HEK293 (cell line): ENCODE measurements around the gene CRACR2A.

Experiments used
- CTCF ChIP-seq: fragments of 450-650 bp; formaldehyde crosslinking; IDR thresholded peaks from 2 replicates; pipeline ENCODE4 v1.5.1; 2016; ENCODE audit warnings: missing biosample characterization, missing genetic modification characterization
- KLF17 ChIP-seq: fragments of 450-650 bp; formaldehyde crosslinking; IDR thresholded peaks from 2 replicates; pipeline ENCODE4 v1.5.1; 2016; ENCODE audit warnings: missing biosample characterization, missing genetic modification characterization
- PRDM2 ChIP-seq: fragments of 450-650 bp; formaldehyde crosslinking; IDR thresholded peaks from 2 replicates; pipeline ENCODE4 v1.5.1; 2016; ENCODE audit warnings: missing biosample characterization, missing genetic modification characterization, borderline replicate concordance
- REST ChIP-seq: fragments of 450-650 bp; formaldehyde crosslinking; IDR thresholded peaks from 2 replicates; pipeline ENCODE4 v1.5.1; 2016; ENCODE audit warnings: missing biosample characterization, missing genetic modification characterization
- SP3 ChIP-seq: fragments of 450-650 bp; formaldehyde crosslinking; IDR thresholded peaks from 2 replicates; pipeline ENCODE4 v1.5.1; 2016; ENCODE audit warnings: missing biosample characterization, missing genetic modification characterization
- ZBTB11 ChIP-seq: fragments of 450-650 bp; formaldehyde crosslinking; conservative IDR thresholded peaks from 2 replicates; pipeline ENCODE4 v1.5.1; 2016; ENCODE audit warnings: low read depth, missing biosample characterization, missing genetic modification characterization
- ZBTB7A ChIP-seq: fragments of 450-650 bp; formaldehyde crosslinking; IDR thresholded peaks from 2 replicates; pipeline ENCODE4 v1.5.1; 2016; ENCODE audit warnings: low read depth, missing biosample characterization, missing genetic modification characterization
- ZFP3 ChIP-seq: fragments of 450-650 bp; formaldehyde crosslinking; IDR thresholded peaks from 2 replicates; pipeline ENCODE4 v1.5.1; 2016; ENCODE audit warnings: low read depth, missing biosample characterization, missing genetic modification characterization
- ZNF16 ChIP-seq: fragments of 450-650 bp; formaldehyde crosslinking; IDR thresholded peaks from 2 replicates; pipeline ENCODE4 v1.5.1; 2016; ENCODE audit warnings: low read depth, missing biosample characterization, missing genetic modification characterization
- ZNF394 ChIP-seq: fragments of 450-650 bp; formaldehyde crosslinking; IDR thresholded peaks from 2 replicates; pipeline ENCODE4 v1.5.1; 2016; ENCODE audit warnings: missing biosample characterization, missing genetic modification characterization, mild to moderate bottlenecking, moderate library complexity, borderline replicate concordance
- ZNF48 ChIP-seq: fragments of 450-650 bp; formaldehyde crosslinking; IDR thresholded peaks from 2 replicates; pipeline ENCODE4 v1.5.1; 2016; ENCODE audit warnings: missing biosample characterization, missing genetic modification characterization
- ZNF488 ChIP-seq: fragments of 450-650 bp; formaldehyde crosslinking; IDR thresholded peaks from 2 replicates; pipeline ENCODE4 v1.5.1; 2016; ENCODE audit warnings: missing biosample characterization, missing genetic modification characterization
- ZNF510 ChIP-seq: fragments of 450-650 bp; formaldehyde crosslinking; IDR thresholded peaks from 2 replicates; pipeline ENCODE4 v1.5.1; 2018; ENCODE audit warnings: mild to moderate bottlenecking, missing genetic modification characterization, missing biosample characterization; ENCODE audit not compliant: insufficient replicate concordance
- ZNF544 ChIP-seq: fragments of 450-650 bp; formaldehyde crosslinking; IDR thresholded peaks from 2 replicates; pipeline ENCODE4 v1.5.0; 2017; ENCODE audit warnings: missing biosample characterization, missing genetic modification characterization
- ZNF548 ChIP-seq: fragments of 450-650 bp; formaldehyde crosslinking; IDR thresholded peaks from 2 replicates; pipeline ENCODE4 v1.5.1; 2016; ENCODE audit warnings: missing biosample characterization, missing genetic modification characterization
- ZNF560 ChIP-seq: fragments of 450-650 bp; formaldehyde crosslinking; IDR thresholded peaks from 2 replicates; pipeline ENCODE4 v1.5.1; 2017; ENCODE audit warnings: missing biosample characterization, missing genetic modification characterization, borderline replicate concordance
- ZNF624 ChIP-seq: fragments of 450-650 bp; formaldehyde crosslinking; IDR thresholded peaks from 2 replicates; pipeline ENCODE4 v1.5.1; 2017; ENCODE audit warnings: missing biosample characterization, missing genetic modification characterization
- ZNF747 ChIP-seq: fragments of 450-650 bp; formaldehyde crosslinking; IDR thresholded peaks from 2 replicates; pipeline ENCODE4 v1.5.1; 2016; ENCODE audit warnings: missing biosample characterization, missing genetic modification characterization
- ZNF843 ChIP-seq: fragments of 450-650 bp; formaldehyde crosslinking; IDR thresholded peaks from 2 replicates; pipeline ENCODE4 v1.5.1; 2016; ENCODE audit warnings: missing biosample characterization, missing genetic modification characterization
- ZSCAN16 ChIP-seq: fragments of 450-650 bp; formaldehyde crosslinking; IDR thresholded peaks from 2 replicates; pipeline ENCODE4 v1.5.1; 2016; ENCODE audit warnings: missing biosample characterization, missing genetic modification characterization

Gene CRACR2A

GRCh38 chr12:3752741-3753486, at the start of gene CRACR2A (continued):
- TF ChIP-seq PRDM2 (tag by site-specific recombination) (no peak), ZNF548 (tag by site-specific recombination) (no peak), ZNF624 (tag by site-specific recombination) (no peak), KLF17 (tag by site-specific recombination) (no peak), REST (no peak), ZSCAN16 (tag by site-specific recombination) (no peak), ZNF544 (tag by site-specific recombination) (no peak), ZNF510 (no peak), ZBTB7A (tag by site-specific recombination) (no peak), ZNF16 (tag by site-specific recombination) (no peak), ZFP3 (tag by site-specific recombination) (no peak), ZNF48 (no peak), ZNF747 (tag by site-specific recombination) (no peak), ZNF560 (tag by site-specific recombination) (no peak), SP3 (tag by site-specific recombination) (peak; percentile 60), CTCF (peak; percentile 75; the same call in 1 of the 2 replicates), ZNF843 (no peak), ZNF394 (tag by site-specific recombination) (no peak), ZNF488 (tag by site-specific recombination) (no peak), ZBTB11 (tag by site-specific recombination) (no peak; the same call in 1 of the 2 replicates)
